Measurements from ENCODE around the gene GFRA3.
"Not testable (repeated sequence)": the region's sequence is repeated elsewhere in the genome, so short reads cannot be mapped to it uniquely, and the experiment has no call there.

Gene GFRA3

DNA sequence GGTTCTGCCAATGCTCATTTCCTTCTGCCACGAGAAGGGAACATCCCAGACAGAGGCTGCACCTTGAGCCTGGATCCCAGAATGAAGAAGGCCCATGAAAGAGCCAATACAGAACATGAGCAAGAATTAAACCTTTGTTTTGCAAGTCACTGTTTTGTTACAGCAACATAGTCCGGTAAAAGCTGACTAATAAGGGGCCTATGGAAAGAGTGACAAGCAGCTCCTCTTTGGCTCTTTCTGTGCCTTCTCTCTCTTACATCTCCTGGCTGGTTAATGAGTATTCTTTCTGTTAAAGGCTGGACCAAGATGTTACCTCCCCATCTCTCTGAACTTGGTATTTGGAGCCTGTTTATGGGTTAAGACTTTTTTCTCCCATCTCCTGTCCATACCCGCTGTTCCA, 10.8 kb downstream of the GFRA3 start:
- no peak overlapping the region for H3K27ac ChIP-seq (replicated peaks)
- no peaks in the 10 kb centered on the region for H3K27me3 ChIP-seq (ENCODE audit: insufficient read depth, poor library complexity, severe bottlenecking)
- no peak overlapping the region for H3K4me3 ChIP-seq (replicated peaks; ENCODE audit: insufficient read depth, low read length)
- TF ChIP-seq POLR2AphosphoS5 (IDR thresholded peaks at IDR 0.05; ENCODE audit: low read depth), result no peak
- TF ChIP-seq GABPA (IDR thresholded peaks at IDR 0.05; ENCODE audit: low read depth), result no peak
- DNase-seq (ENCODE audit: low read depth in 1 of 2, low spot score in 1 of 2), result no peak

DNA sequence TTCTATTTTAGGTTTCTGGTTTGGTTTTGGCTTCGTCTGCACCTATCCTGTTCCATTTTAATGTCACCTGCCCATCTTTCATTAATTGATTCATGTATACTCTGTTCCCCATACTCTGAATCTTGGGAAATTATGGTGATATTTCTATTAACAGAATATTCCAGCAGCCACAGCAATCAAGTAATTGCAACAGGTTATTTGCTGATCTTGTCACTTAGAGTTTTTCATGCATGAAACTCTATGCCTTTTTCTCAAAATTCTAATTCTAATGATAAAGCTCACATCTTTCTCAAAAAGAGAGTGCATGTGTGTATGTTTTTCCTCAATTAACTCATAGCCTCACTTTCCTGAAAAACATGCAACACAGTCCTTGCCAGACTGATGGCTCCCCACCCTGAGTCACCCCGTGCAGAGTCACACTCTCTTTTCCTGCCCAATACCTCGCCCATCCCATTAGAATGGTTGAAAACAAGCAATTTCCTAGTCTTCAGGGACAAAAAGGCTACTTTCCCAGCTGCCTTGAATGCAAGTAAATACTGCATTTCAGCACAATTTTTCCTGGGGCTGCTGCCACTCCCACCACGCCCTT, 15.6 kb downstream of the GFRA3 start:
- no peak for TF ChIP-seq GABPA (IDR thresholded peaks at IDR 0.05; ENCODE audit: low read depth)
- no peak for TF ChIP-seq SPI1 (IDR thresholded peaks at IDR 0.05; ENCODE audit: borderline replicate concordance, low read depth)
- TF ChIP-seq, protein P1, sequence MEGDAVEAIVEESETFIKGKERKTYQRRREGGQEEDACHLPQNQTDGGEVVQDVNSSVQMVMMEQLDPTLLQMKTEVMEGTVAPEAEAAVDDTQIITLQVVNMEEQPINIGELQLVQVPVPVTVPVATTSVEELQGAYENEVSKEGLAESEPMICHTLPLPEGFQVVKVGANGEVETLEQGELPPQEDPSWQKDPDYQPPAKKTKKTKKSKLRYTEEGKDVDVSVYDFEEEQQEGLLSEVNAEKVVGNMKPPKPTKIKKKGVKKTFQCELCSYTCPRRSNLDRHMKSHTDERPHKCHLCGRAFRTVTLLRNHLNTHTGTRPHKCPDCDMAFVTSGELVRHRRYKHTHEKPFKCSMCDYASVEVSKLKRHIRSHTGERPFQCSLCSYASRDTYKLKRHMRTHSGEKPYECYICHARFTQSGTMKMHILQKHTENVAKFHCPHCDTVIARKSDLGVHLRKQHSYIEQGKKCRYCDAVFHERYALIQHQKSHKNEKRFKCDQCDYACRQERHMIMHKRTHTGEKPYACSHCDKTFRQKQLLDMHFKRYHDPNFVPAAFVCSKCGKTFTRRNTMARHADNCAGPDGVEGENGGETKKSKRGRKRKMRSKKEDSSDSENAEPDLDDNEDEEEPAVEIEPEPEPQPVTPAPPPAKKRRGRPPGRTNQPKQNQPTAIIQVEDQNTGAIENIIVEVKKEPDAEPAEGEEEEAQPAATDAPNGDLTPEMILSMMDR (IDR thresholded peaks at IDR 0.05; ENCODE audit: insufficient read depth, low read length), result no peak
- TF ChIP-seq, protein P2, sequence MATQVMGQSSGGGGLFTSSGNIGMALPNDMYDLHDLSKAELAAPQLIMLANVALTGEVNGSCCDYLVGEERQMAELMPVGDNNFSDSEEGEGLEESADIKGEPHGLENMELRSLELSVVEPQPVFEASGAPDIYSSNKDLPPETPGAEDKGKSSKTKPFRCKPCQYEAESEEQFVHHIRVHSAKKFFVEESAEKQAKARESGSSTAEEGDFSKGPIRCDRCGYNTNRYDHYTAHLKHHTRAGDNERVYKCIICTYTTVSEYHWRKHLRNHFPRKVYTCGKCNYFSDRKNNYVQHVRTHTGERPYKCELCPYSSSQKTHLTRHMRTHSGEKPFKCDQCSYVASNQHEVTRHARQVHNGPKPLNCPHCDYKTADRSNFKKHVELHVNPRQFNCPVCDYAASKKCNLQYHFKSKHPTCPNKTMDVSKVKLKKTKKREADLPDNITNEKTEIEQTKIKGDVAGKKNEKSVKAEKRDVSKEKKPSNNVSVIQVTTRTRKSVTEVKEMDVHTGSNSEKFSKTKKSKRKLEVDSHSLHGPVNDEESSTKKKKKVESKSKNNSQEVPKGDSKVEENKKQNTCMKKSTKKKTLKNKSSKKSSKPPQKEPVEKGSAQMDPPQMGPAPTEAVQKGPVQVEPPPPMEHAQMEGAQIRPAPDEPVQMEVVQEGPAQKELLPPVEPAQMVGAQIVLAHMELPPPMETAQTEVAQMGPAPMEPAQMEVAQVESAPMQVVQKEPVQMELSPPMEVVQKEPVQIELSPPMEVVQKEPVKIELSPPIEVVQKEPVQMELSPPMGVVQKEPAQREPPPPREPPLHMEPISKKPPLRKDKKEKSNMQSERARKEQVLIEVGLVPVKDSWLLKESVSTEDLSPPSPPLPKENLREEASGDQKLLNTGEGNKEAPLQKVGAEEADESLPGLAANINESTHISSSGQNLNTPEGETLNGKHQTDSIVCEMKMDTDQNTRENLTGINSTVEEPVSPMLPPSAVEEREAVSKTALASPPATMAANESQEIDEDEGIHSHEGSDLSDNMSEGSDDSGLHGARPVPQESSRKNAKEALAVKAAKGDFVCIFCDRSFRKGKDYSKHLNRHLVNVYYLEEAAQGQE (IDR thresholded peaks at IDR 0.05; ENCODE audit: insufficient replicate concordance, low read depth), result no peak
- no peak for TF ChIP-seq POLR2AphosphoS5 (IDR thresholded peaks at IDR 0.05; ENCODE audit: low read depth)
- no peak for DNase-seq (ENCODE audit: low read depth in 1 of 2, low spot score in 1 of 2)
- Histone ChIP-seq H3K4me3 (replicated peaks; ENCODE audit: insufficient read depth, low read length) (no peak overlapping the region), H3K27ac (replicated peaks) (no peak overlapping the region), H3K27me3 (ENCODE audit: insufficient read depth, poor library complexity, severe bottlenecking) (no peaks in the 10 kb centered on the region)

DNA sequence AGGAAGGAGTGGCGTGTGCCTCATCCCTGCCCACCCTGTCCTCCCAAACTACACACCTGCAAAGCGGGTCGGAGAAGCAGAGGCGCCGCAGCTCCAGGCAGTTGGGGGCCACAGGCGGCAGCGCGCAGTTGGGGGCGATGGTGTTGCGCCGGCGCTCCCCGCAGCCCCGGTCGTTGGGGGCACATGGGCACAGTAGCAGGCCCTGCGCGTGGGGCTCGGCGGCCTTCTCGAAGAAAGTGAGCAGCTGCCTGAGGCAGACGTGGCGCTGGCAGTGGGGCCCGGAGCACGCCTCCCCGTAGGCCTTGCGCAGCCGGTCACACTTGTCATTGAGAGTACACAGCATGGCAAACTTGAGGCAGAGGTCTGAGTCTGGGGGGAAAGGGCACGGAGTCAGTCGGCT, 16.8 kb downstream of the GFRA3 start:
- Histone ChIP-seq H3K27ac (replicated peaks) (no peak overlapping the region), H3K4me3 (replicated peaks; ENCODE audit: insufficient read depth, low read length) (no peak overlapping the region), H3K27me3 (ENCODE audit: insufficient read depth, poor library complexity, severe bottlenecking) (no peaks in the 10 kb centered on the region)
- no peak for DNase-seq (ENCODE audit: low read depth in 1 of 2, low spot score in 1 of 2)
- TF ChIP-seq GABPA (IDR thresholded peaks at IDR 0.05; ENCODE audit: low read depth), result no peak
- TF ChIP-seq SPI1 (IDR thresholded peaks at IDR 0.05; ENCODE audit: borderline replicate concordance, low read depth), result no peak
- TF ChIP-seq, protein P2 (IDR thresholded peaks at IDR 0.05; ENCODE audit: insufficient replicate concordance, low read depth), result no peak
- no peak for TF ChIP-seq POLR2AphosphoS5 (IDR thresholded peaks at IDR 0.05; ENCODE audit: low read depth)
- TF ChIP-seq, protein P1 (IDR thresholded peaks at IDR 0.05; ENCODE audit: insufficient read depth, low read length), result no peak

DNA sequence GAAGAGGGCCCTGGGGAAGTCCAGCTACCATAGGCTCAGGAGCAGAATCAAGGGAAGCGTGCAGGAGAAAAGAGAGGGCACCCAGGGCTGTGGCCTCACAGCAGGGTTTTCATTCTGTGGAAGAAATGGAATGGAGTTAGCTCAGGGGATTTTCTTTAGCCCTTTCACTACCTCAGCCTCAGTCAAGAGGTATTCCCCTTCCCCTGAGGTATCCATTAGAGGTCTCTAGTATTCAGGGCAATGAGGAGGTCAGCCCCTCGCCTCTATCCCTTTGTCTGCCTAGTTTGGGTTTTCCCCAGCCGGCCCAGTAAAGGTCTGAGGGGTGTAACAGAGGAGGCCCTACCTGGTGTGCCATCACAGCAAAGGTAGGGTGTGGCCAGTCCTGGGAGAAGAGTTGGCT, 21.5 kb downstream of the GFRA3 start:
- H3K27ac ChIP-seq (replicated peaks), result no peak overlapping the region
- H3K4me3 ChIP-seq (replicated peaks; ENCODE audit: insufficient read depth, low read length), result no peak overlapping the region
- H3K27me3 ChIP-seq (ENCODE audit: insufficient read depth, poor library complexity, severe bottlenecking), result no peaks in the 10 kb centered on the region
- TF ChIP-seq, protein P2 (IDR thresholded peaks at IDR 0.05; ENCODE audit: insufficient replicate concordance, low read depth), result no peak
- no peak for TF ChIP-seq SPI1 (IDR thresholded peaks at IDR 0.05; ENCODE audit: borderline replicate concordance, low read depth)
- TF ChIP-seq, protein P1 (IDR thresholded peaks at IDR 0.05; ENCODE audit: insufficient read depth, low read length), result no peak
- no peak for TF ChIP-seq GABPA (IDR thresholded peaks at IDR 0.05; ENCODE audit: low read depth)
- no peak for TF ChIP-seq POLR2AphosphoS5 (IDR thresholded peaks at IDR 0.05; ENCODE audit: low read depth)
- DNase-seq (ENCODE audit: low read depth in 1 of 2, low spot score in 1 of 2), result no peak

DNA sequence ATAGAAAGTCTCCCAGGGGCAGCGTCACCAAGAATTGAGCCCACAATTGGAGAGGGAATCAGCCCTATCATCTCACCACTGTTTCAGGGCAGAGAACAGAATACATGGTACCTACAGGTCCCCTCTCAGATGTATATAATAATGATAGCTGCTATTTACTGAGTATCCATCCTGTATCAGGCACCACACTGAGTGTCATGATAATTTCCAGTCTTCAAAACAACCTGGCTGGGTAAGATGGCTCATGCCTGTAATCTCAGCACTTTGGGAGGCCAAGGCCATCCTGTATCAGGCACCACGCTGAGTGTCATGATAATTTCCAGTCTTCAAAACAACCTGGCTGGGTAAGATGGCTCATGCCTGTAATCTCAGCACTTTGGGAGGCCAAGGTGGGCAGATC, 26.6 kb downstream of the GFRA3 start:
- H3K27ac ChIP-seq (replicated peaks); H3K27me3 ChIP-seq (ENCODE audit: insufficient read depth, poor library complexity, severe bottlenecking); H3K4me3 ChIP-seq (replicated peaks; ENCODE audit: insufficient read depth, low read length); DNase-seq (ENCODE audit: low read depth in 1 of 2, low spot score in 1 of 2): not testable (repeated sequence)
